ENCODE measurements around the gene ECE1.
A peak's percentile ranks its signal among the peaks of the same experiment; 100 is the strongest.

Gene ECE1

DNA sequence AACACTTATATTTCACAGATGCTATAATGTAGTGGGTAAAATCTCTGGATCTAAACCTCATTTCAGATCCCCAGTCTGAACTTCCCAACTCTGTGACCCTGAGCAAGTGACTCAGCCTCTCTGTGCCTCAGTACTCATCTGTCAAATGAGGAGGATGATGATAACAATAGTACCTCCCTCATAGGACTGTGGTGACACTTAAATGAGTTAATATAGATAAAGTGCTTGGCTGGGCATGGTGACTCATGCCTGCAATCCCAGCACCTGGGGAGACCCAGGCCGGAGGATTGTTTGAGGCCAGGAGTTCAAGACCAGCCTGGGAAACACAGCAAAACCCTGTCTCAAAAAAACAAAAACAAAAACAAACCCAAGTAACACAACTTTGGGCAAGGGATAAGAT, 4.7 kb upstream of the ECE1 start:
- DNase-seq (ENCODE audit: low read depth in 1 of 2, low spot score in 1 of 2), result no peak
- no peak overlapping the region for H3K4me3 ChIP-seq (replicated peaks; ENCODE audit: insufficient read depth, low read length)
- H3K27me3 ChIP-seq (ENCODE audit: insufficient read depth, poor library complexity, severe bottlenecking), result peaks cover 20% of the 10 kb centered on the region
- H3K27ac ChIP-seq (replicated peaks), result no peak overlapping the region
- TF ChIP-seq SPI1 (IDR thresholded peaks at IDR 0.05; ENCODE audit: borderline replicate concordance, low read depth), result no peak
- TF ChIP-seq GABPA (IDR thresholded peaks at IDR 0.05; ENCODE audit: low read depth), result no peak
- no peak for TF ChIP-seq POLR2AphosphoS5 (IDR thresholded peaks at IDR 0.05; ENCODE audit: low read depth)
- TF ChIP-seq, protein P1, sequence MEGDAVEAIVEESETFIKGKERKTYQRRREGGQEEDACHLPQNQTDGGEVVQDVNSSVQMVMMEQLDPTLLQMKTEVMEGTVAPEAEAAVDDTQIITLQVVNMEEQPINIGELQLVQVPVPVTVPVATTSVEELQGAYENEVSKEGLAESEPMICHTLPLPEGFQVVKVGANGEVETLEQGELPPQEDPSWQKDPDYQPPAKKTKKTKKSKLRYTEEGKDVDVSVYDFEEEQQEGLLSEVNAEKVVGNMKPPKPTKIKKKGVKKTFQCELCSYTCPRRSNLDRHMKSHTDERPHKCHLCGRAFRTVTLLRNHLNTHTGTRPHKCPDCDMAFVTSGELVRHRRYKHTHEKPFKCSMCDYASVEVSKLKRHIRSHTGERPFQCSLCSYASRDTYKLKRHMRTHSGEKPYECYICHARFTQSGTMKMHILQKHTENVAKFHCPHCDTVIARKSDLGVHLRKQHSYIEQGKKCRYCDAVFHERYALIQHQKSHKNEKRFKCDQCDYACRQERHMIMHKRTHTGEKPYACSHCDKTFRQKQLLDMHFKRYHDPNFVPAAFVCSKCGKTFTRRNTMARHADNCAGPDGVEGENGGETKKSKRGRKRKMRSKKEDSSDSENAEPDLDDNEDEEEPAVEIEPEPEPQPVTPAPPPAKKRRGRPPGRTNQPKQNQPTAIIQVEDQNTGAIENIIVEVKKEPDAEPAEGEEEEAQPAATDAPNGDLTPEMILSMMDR (IDR thresholded peaks at IDR 0.05; ENCODE audit: insufficient read depth, low read length), result no peak
- TF ChIP-seq, protein P2, sequence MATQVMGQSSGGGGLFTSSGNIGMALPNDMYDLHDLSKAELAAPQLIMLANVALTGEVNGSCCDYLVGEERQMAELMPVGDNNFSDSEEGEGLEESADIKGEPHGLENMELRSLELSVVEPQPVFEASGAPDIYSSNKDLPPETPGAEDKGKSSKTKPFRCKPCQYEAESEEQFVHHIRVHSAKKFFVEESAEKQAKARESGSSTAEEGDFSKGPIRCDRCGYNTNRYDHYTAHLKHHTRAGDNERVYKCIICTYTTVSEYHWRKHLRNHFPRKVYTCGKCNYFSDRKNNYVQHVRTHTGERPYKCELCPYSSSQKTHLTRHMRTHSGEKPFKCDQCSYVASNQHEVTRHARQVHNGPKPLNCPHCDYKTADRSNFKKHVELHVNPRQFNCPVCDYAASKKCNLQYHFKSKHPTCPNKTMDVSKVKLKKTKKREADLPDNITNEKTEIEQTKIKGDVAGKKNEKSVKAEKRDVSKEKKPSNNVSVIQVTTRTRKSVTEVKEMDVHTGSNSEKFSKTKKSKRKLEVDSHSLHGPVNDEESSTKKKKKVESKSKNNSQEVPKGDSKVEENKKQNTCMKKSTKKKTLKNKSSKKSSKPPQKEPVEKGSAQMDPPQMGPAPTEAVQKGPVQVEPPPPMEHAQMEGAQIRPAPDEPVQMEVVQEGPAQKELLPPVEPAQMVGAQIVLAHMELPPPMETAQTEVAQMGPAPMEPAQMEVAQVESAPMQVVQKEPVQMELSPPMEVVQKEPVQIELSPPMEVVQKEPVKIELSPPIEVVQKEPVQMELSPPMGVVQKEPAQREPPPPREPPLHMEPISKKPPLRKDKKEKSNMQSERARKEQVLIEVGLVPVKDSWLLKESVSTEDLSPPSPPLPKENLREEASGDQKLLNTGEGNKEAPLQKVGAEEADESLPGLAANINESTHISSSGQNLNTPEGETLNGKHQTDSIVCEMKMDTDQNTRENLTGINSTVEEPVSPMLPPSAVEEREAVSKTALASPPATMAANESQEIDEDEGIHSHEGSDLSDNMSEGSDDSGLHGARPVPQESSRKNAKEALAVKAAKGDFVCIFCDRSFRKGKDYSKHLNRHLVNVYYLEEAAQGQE (IDR thresholded peaks at IDR 0.05; ENCODE audit: insufficient replicate concordance, low read depth), result no peak

DNA sequence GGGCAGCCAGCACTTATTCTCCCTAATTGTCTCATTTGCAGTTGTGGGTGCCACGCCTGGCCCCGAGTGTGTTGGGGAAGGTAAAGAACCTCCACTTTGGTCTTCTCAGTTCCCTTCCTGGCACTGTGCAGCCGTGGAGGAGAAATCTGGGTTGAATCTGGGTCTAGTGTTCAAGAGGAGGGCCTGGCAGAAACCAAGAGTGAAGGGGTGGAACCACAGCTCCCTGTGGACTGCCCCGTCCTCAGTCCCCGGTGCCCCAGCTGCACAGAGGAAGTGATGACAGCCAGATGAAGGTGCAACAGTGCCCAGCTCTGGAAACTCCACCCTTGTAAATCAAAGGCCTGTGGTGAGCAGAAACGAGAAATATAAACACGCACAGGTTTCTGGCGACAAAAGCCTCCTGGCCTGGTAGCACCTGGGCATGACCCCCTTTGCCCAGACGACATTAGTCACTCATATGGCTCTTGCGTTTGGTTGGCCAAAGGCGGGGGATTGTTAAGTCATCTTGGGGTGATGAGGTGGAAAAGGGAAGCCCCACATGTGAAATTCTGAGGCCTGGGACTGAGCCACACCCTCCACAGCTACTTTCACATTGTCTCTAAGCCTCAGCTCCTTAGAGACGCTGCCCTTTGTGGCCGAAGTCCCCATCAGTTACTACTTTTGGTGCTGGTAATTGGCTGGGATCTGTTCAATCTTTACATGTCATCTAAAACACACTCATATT, 4.2 kb upstream of the ECE1 start:
- peak overlapping the region; percentile 21; the same call in 1 of the 2 replicates for H3K27ac ChIP-seq (replicated peaks)
- TF ChIP-seq, protein P2 (IDR thresholded peaks at IDR 0.05; ENCODE audit: insufficient replicate concordance, low read depth), result no peak
- TF ChIP-seq SPI1 (IDR thresholded peaks at IDR 0.05; ENCODE audit: borderline replicate concordance, low read depth), result peak; percentile 65
- TF ChIP-seq POLR2AphosphoS5 (IDR thresholded peaks at IDR 0.05; ENCODE audit: low read depth), result peak; percentile 33; the same call in 1 of the 2 replicates
- DNase-seq (ENCODE audit: low read depth in 1 of 2, low spot score in 1 of 2), result peak; percentile 17 to 79
- H3K27me3 ChIP-seq (ENCODE audit: insufficient read depth, poor library complexity, severe bottlenecking), result peaks cover 23% of the 10 kb centered on the region
- H3K4me3 ChIP-seq (replicated peaks; ENCODE audit: insufficient read depth, low read length), result no peak overlapping the region

DNA sequence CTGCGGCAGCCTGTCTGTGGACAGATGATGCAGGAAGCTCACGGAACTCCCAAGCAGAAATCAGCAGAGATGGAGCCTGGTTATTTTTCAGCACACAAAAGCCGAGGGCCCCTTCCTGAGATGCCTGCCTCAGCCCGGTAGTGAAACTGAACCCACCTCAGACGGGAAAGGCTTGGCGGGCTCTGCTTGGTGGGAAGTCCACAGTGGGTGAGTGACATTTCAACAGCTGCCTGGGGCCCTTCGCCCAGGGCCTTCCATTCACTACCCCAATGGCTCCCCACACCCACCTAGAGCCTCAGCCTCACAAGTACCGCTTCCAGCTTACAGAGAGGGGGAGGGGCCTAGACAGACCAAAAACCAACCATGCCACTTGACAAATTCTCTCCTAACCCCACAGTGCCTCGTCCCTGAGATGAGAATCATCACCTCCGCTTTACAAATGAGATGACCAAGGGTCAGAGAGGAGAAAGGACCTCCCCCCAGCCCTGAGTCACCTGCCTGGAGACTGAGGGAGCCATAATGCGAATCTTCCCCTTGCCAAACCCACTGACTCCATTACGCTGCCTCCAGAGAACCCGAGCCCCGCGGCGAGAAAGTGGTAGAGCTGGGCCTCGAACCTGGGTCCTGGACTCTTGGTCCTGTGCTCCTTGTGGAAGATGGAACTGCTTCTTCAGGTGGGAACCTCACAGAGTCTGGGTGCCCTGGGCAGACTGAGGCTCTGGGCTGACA, 3.4 kb upstream of the ECE1 start:
- peaks cover 30% of the 10 kb centered on the region for H3K27me3 ChIP-seq (ENCODE audit: insufficient read depth, poor library complexity, severe bottlenecking)
- H3K27ac ChIP-seq (replicated peaks), result no peak overlapping the region
- DNase-seq (ENCODE audit: low read depth in 1 of 2, low spot score in 1 of 2), result no peak
- TF ChIP-seq, protein P2 (IDR thresholded peaks at IDR 0.05; ENCODE audit: insufficient replicate concordance, low read depth), result no peak
- TF ChIP-seq SPI1 (IDR thresholded peaks at IDR 0.05; ENCODE audit: borderline replicate concordance, low read depth) (no peak), GABPA (IDR thresholded peaks at IDR 0.05; ENCODE audit: low read depth) (no peak), POLR2AphosphoS5 (IDR thresholded peaks at IDR 0.05; ENCODE audit: low read depth) (no peak)
- TF ChIP-seq, protein P1 (IDR thresholded peaks at IDR 0.05; ENCODE audit: insufficient read depth, low read length), result no peak
- no peak overlapping the region for H3K4me3 ChIP-seq (replicated peaks; ENCODE audit: insufficient read depth, low read length)

All from HL-60 (cell line).